Fibroblast of mammary gland (primary cell): ENCODE data around the gene IL4I1.

ENCODE experiments used
- DNase-seq: peaks from one replicate; pipeline ENCODE4 v3.0.0-alpha.2; 2010; ENCODE audit warnings: low read depth
- H3K4me3 ChIP-seq: 2 replicates; pipeline ENCODE4 v1.5.1; 2011; ENCODE audit warnings: low read depth, mild to moderate bottlenecking, low read length, moderate library complexity; ENCODE audit not compliant: control insufficient read depth
- TF ChIP-seq, protein P1 (sequence below): conservative IDR thresholded peaks from 2 replicates; pipeline ENCODE4 v1.5.1; 2011; ENCODE audit warnings: low read depth, low read length, inconsistent platforms; ENCODE audit not compliant: control insufficient read depth, insufficient read depth

Gene IL4I1

GRCh38 chr19:49873129-49873521, 23.6 kb downstream of the IL4I1 start:
- TF ChIP-seq, protein P1, sequence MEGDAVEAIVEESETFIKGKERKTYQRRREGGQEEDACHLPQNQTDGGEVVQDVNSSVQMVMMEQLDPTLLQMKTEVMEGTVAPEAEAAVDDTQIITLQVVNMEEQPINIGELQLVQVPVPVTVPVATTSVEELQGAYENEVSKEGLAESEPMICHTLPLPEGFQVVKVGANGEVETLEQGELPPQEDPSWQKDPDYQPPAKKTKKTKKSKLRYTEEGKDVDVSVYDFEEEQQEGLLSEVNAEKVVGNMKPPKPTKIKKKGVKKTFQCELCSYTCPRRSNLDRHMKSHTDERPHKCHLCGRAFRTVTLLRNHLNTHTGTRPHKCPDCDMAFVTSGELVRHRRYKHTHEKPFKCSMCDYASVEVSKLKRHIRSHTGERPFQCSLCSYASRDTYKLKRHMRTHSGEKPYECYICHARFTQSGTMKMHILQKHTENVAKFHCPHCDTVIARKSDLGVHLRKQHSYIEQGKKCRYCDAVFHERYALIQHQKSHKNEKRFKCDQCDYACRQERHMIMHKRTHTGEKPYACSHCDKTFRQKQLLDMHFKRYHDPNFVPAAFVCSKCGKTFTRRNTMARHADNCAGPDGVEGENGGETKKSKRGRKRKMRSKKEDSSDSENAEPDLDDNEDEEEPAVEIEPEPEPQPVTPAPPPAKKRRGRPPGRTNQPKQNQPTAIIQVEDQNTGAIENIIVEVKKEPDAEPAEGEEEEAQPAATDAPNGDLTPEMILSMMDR: no peak
- no peak for DNase-seq
- no peak overlapping the region for H3K4me3 ChIP-seq

DNA sequence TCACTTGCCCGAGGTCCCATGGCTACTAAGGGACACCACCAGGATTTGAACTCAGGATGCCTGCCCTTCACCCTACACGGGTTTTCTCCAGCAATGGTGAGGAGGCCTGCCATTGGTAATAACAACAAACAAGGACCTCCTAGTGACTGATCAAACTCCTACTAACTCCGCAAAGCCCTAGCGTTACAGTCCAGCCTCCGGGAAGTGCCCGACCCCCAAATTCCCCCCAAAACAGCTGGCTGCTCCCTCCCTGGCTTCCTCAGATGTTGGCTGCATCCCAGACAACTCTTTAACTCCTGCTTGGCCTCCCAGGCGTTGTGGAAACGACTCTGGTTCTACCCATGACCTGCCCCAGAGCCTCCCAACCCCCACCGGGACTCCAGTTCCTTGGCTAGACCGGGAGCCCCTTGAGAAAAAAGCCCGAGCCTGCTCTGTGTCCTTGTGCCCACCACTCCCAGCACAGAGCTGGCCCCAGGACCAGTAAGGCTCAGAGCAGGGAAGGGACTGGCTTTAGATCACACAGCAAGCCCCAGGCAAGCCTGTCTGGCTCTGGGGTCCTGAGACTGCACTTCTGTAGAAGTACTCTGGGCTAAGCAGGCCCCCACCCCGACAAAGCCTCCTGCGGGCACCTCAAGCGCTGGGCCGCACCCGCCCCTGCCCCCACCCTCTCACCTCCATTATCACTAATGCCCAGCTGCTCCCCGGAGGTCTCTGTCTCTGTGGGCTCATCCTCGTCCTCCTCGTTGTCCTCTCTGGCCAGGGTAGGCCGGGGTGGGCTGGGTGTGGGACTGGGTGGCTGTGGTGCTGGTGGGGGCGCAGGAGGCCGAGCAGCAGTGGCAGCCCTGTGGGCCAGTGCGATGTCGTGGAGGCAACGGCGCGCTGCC, 24.2 kb downstream of the IL4I1 start:
- DNase-seq: no peak
- TF ChIP-seq, protein P1: no peak
- no peak overlapping the region for H3K4me3 ChIP-seq

- DNase-seq: peak; percentile 38
- TF ChIP-seq, protein P1: no peak
- H3K4me3 ChIP-seq: no peak overlapping the region
Measured at GRCh38 chr19:49871349-49871985, 25.2 kb downstream of the IL4I1 start.

DNA sequence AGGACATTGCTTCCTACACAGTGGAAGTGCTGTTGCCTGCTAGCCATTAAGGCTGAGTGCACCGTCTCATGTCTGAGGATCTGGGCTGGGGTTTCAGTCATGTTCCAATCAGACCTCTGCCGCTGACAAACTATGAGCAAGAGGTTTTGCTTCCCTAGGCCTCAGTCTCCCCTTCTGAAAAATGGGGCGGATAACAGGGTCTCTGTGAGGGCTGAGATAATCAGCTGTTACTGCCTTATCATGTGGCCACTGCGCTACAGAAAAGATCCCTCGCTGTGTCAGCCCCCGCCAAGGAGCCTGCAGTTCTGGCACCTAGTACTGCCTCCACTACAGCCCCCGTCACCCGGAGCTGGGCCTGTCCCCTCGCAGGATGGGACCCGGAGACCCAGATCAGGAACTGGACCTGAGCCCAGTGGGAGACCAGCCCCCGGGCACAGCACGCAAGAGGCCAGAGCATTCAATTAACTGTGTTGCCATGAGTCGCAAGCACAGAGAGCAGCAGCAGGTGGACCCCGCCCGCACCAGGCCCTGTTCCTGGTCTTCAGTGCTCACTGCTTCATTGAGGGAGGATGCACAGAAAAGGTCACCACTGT, 26.3 kb downstream of the IL4I1 start:
- no peak for DNase-seq
- peak overlapping the region; percentile 49 for H3K4me3 ChIP-seq
- TF ChIP-seq, protein P1: no peak

- DNase-seq: peak; percentile 100
- TF ChIP-seq, protein P1: no peak
- peak overlapping the region; percentile 49 for H3K4me3 ChIP-seq
Measured at GRCh38 chr19:49869484-49870308, 27.0 kb downstream of the IL4I1 start.

DNA sequence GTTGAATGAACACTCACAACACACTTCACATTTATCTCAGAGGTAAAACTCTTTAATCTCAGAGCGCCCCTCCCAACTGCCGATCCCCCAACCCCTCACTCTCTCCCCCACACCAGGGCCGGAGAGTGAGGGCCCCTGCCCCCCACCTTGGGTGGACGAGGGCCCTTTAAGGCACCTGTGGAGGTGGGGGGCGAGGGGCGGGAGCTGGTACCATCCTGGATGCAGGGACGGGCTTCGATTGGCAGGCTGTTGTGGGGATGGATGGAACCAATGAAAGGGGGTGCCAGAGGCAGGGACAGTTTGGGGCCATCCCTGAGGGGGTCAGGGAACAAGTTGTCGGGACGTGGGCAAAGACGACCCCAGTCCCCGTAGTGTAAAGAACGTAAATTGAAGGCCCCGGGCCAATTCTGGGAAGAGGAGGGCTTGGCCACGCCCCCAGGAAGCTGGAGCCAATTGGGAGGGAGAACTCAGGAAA, 27.6 kb downstream of the IL4I1 start:
- TF ChIP-seq, protein P1: no peak
- H3K4me3 ChIP-seq: peak overlapping the region; percentile 46
- DNase-seq: no peak
